Fibroblast of upper back skin (primary cell): ENCODE measurements around the gene TMEM89.

Experiments used
- DNase-seq: peaks from one replicate; pipeline ENCODE4 v3.0.0-alpha.2; 2013

The TMEM89 gene

GRCh38 chr3:48621461-48621869, at the start of gene TMEM89:
Gene TMEM89, minus strand, starts transcription at chr3:48621769. Its CDS starts 13 bp downstream, at chr3:48621756.
- DNase-seq: no peak

GRCh38 chr3:48664929-48665328, 43.4 kb upstream of the TMEM89 start:
- DNase-seq: no peak

- DNase-seq: no peak
These were observed 42.7 kb upstream of the TMEM89 start for GRCh38 chr3:48664313-48664644.

- peak; percentile 95 for DNase-seq
These were observed 42.1 kb upstream of the TMEM89 start for GRCh38 chr3:48663489-48664312.

- DNase-seq: peak; percentile 83
These were observed 41.4 kb upstream of the TMEM89 start, which contains the start of gene CELSR3 for GRCh38 chr3:48662753-48663488. Gene CELSR3, minus strand, starts transcription at chr3:48662886. Its CDS starts 252 bp downstream, at chr3:48662634.

- no peak for DNase-seq
These were observed 40.7 kb upstream of the TMEM89 start for GRCh38 chr3:48662145-48662752.

- DNase-seq: peak; percentile 37
These were observed 40.1 kb upstream of the TMEM89 start for GRCh38 chr3:48661501-48662144.

- DNase-seq: no peak
These were observed 39.3 kb upstream of the TMEM89 start for GRCh38 chr3:48660800-48661400.

- DNase-seq: no peak
These were observed 35.3 kb upstream of the TMEM89 start for GRCh38 chr3:48656841-48657281.

- DNase-seq: peak; percentile 53
These were observed 34.7 kb upstream of the TMEM89 start for GRCh38 chr3:48656061-48656840.

GRCh38 chr3:48655606-48656005, 34.0 kb upstream of the TMEM89 start:
- no peak for DNase-seq

- no peak for DNase-seq
These were observed 33.5 kb upstream of the TMEM89 start for GRCh38 chr3:48655063-48655462.

- DNase-seq: no peak
These were observed 31.6 kb upstream of the TMEM89 start for GRCh38 chr3:48652923-48653715.

GRCh38 chr3:48651771-48652170, 30.2 kb upstream of the TMEM89 start:
- DNase-seq: no peak

- no peak for DNase-seq
These were observed 29.2 kb upstream of the TMEM89 start for GRCh38 chr3:48650723-48651122.

GRCh38 chr3:48648188-48648850, 26.8 kb upstream of the TMEM89 start:
- no peak for DNase-seq

- no peak for DNase-seq
These were observed 26.1 kb upstream of the TMEM89 start for GRCh38 chr3:48647714-48648113.

GRCh38 chr3:48644898-48645760, 23.6 kb upstream of the TMEM89 start:
- DNase-seq: no peak

GRCh38 chr3:48642605-48643004, 21.0 kb upstream of the TMEM89 start:
- DNase-seq: no peak
